ENCODE results near the gene SLC41A3. TPM values are rescaled to one million over a fixed set of nuclear protein-coding genes. Genes with fewer than 3 reads are reported as not detected.

Gene SLC41A3
- total and polyA plus RNA-seq, 2 of the 4 experiments (the other 2 are of a cell fraction): 30.5 to 43.5 TPM

- Histone ChIP-seq H2BK20ac (ENCODE audit: low read depth, low read length) (no peak overlapping the region), H2BK15ac (ENCODE audit: low read depth, low read length) (no peak overlapping the region), H3K18ac (ENCODE audit: low read depth, low read length) (no peak overlapping the region), H2BK120ac (ENCODE audit: low read depth, low read length) (no peak overlapping the region), H4K8ac (ENCODE audit: low read depth in 2 of 2, low read length in 2 of 2) (no peak overlapping the region), H3K14ac (replicated peaks; ENCODE audit: low read depth, low read length) (no peak overlapping the region), H3K4me1 (ENCODE audit: control insufficient read depth, insufficient read depth, low read length) (no peaks in the 10 kb centered on the region), H3K56ac (ENCODE audit: extremely low read depth, insufficient read depth, low read length) (no peak overlapping the region), H2AFZ (replicated peaks; ENCODE audit: low read length, poor library complexity) (no peak overlapping the region), H3K9me1 (ENCODE audit: insufficient read depth, low read length) (no peaks in the 10 kb centered on the region), H2AK9ac (replicated peaks; ENCODE audit: low read depth, low read length, poor library complexity) (no peak overlapping the region), H2AK5ac (ENCODE audit: low read depth, low read length) (no peak overlapping the region), H3K9me3 (ENCODE audit: control insufficient read depth, insufficient read depth, low read length) (no peaks in the 10 kb centered on the region), H3K23ac (ENCODE audit: low read depth, low read length) (no peak overlapping the region), H3K4me3 (ENCODE audit: insufficient read depth, low read depth, low read length) (no peak overlapping the region), H4K91ac (ENCODE audit: insufficient read depth, low read depth, low read length) (no peak overlapping the region), H4K5ac (ENCODE audit: low read depth, low read length) (no peak overlapping the region), H3K9ac (ENCODE audit: low read depth, low read length) (no peak overlapping the region), H3K79me1 (ENCODE audit: low read depth in 1 of 2, low read length in 2 of 2) (no peaks in the 10 kb centered on the region), H3K36me3 (ENCODE audit: control insufficient read depth, insufficient read depth, low read length) (no peaks in the 10 kb centered on the region), H4K20me1 (ENCODE audit: insufficient read depth, low read length) (no peaks in the 10 kb centered on the region), H3K4me2 (ENCODE audit: low read depth, low read length) (no peak overlapping the region), H3K27ac (ENCODE audit: insufficient read depth, low read length) (no peak overlapping the region), H2BK5ac (ENCODE audit: low read depth, low read length, poor library complexity, severe bottlenecking) (no peak overlapping the region), H3K27me3 (ENCODE audit: control insufficient read depth, insufficient read depth, low read length) (peaks cover 15% of the 10 kb centered on the region), H3K4ac (ENCODE audit: low read depth, low read length) (no peak overlapping the region)
- CTCF ChIA-PET: no interaction called here
- dilution Hi-C loops (cut with HindIII; ENCODE audit: low sequenced_read_pairs, unreplicated experiment): no loop called here
- BruUV-seq (replicated peaks): no TSS peak
- 57% methylated on average over 2 of the region's 11 CpGs; no CpG with 5 or more reads in 1 of the 2 experiments for WGBS, 2 experiments (ENCODE audit: extremely low coverage in 2 of 2, insufficient read length in 1 of 2)
- DNase-seq: no peak
- in situ Hi-C loops (cut with MboI; ENCODE audit: low sequenced_read_pairs): loop anchor here (25.0 kb wide), 1 partner anchor 427 kb away; the partner anchor contains the start of gene CFAP100
- ATAC-seq (ENCODE audit: low read depth): no peak
- intact Hi-C loops (cut with micrococcal nuclease): no loop called here
- POLR2A ChIA-PET (ENCODE audit: unreplicated experiment): no interaction called here
- TF ChIP-seq, protein P1, sequence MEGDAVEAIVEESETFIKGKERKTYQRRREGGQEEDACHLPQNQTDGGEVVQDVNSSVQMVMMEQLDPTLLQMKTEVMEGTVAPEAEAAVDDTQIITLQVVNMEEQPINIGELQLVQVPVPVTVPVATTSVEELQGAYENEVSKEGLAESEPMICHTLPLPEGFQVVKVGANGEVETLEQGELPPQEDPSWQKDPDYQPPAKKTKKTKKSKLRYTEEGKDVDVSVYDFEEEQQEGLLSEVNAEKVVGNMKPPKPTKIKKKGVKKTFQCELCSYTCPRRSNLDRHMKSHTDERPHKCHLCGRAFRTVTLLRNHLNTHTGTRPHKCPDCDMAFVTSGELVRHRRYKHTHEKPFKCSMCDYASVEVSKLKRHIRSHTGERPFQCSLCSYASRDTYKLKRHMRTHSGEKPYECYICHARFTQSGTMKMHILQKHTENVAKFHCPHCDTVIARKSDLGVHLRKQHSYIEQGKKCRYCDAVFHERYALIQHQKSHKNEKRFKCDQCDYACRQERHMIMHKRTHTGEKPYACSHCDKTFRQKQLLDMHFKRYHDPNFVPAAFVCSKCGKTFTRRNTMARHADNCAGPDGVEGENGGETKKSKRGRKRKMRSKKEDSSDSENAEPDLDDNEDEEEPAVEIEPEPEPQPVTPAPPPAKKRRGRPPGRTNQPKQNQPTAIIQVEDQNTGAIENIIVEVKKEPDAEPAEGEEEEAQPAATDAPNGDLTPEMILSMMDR (conservative IDR thresholded peaks at IDR 0.05; ENCODE audit: low read depth, low read length): no peak
- TF ChIP-seq RCOR1 (IDR thresholded peaks at IDR 0.05; ENCODE audit: insufficient replicate concordance, low read length) (no peak), FOS (IDR thresholded peaks at IDR 0.05; ENCODE audit: low read depth, low read length) (no peak), NFE2L2 (IDR thresholded peaks at IDR 0.05; ENCODE audit: low read depth, low read length) (no peak), SMC3 (IDR thresholded peaks at IDR 0.05; ENCODE audit: low read depth, low read length) (no peak), BHLHE40 (IDR thresholded peaks at IDR 0.05; ENCODE audit: low read depth, low read length) (no peak), POLR2A (IDR thresholded peaks at IDR 0.05; ENCODE audit: low read depth, low read length) (no peak), CEBPB (IDR thresholded peaks at IDR 0.05; ENCODE audit: low read depth, low read length) (no peak), RFX5 (IDR thresholded peaks at IDR 0.05; ENCODE audit: low read depth, low read length) (no peak), MAZ (IDR thresholded peaks at IDR 0.05; ENCODE audit: borderline replicate concordance, low read depth, low read length) (no peak), CHD1 (IDR thresholded peaks at IDR 0.05; ENCODE audit: low read depth, low read length) (no peak), MAFK (IDR thresholded peaks at IDR 0.05; ENCODE audit: low read depth, low read length) (no peak), MXI1 (IDR thresholded peaks at IDR 0.05; ENCODE audit: borderline replicate concordance, low read depth, low read length) (no peak)
- TF ChIP-seq, protein P2, sequence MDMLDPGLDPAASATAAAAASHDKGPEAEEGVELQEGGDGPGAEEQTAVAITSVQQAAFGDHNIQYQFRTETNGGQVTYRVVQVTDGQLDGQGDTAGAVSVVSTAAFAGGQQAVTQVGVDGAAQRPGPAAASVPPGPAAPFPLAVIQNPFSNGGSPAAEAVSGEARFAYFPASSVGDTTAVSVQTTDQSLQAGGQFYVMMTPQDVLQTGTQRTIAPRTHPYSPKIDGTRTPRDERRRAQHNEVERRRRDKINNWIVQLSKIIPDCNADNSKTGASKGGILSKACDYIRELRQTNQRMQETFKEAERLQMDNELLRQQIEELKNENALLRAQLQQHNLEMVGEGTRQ (IDR thresholded peaks at IDR 0.05; ENCODE audit: low read depth, low read length): no peak
- TF ChIP-seq, protein P3, sequence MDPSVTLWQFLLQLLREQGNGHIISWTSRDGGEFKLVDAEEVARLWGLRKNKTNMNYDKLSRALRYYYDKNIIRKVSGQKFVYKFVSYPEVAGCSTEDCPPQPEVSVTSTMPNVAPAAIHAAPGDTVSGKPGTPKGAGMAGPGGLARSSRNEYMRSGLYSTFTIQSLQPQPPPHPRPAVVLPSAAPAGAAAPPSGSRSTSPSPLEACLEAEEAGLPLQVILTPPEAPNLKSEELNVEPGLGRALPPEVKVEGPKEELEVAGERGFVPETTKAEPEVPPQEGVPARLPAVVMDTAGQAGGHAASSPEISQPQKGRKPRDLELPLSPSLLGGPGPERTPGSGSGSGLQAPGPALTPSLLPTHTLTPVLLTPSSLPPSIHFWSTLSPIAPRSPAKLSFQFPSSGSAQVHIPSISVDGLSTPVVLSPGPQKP (IDR thresholded peaks at IDR 0.05; ENCODE audit: borderline replicate concordance, low read depth, low read length): no peak
Measured at GRCh38 chr3:125960456-125961288, 123.3 kb downstream of the SLC41A3 start.

Data from IMR-90 (cell line).